ENCODE results near the gene ZBED5.

GRCh38 chr11:10846660-10847059, 11.2 kb downstream of the ZBED5 start:
- no peak for TF ChIP-seq CTCF (IDR thresholded peaks at IDR 0.05)
- TF ChIP-seq POLR2A (IDR thresholded peaks at IDR 0.05) = no peak
- no peak for TF ChIP-seq EP300 (IDR thresholded peaks at IDR 0.05; ENCODE audit: low read depth)
- TF ChIP-seq POLR2AphosphoS5 (IDR thresholded peaks at IDR 0.05) = no peak
